SW 1271 (cell line): ENCODE results near the gene CHADL.
"Not testable (repeated sequence)": the region's sequence is repeated elsewhere in the genome, so short reads cannot be mapped to it uniquely, and the experiment has no call there.

Source experiments
- DNase-seq, 2 experiments: peaks; one replicate each; lab custom pipeline; 2025; lab: John Stamatoyannopoulos, UW

CHADL gene

GRCh38 chr22:41181349-41182241 is 59.1 kb downstream of the CHADL start:
- DNase-seq: peak in 1 of 2 experiments; percentile 27

DNA sequence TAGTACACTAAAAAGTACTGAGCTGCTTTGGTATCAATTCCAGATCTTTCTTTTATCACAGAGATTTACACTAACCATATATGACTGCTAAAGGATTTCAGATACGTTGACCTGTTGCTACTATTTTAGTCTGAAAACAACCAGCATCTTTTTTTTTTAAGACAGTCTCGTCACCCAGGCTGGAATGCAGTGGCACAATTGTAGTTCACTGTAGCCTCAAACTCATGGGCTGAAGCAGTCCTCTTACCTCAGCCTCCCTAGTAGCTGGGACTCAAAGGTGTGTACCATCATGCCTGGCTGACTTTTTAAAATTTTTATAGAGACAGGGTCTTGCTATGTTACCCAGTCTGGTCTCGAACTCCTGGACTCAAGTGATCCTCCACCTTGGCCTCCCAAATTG is 59.8 kb downstream of the CHADL start:
- no peak for DNase-seq

DNA sequence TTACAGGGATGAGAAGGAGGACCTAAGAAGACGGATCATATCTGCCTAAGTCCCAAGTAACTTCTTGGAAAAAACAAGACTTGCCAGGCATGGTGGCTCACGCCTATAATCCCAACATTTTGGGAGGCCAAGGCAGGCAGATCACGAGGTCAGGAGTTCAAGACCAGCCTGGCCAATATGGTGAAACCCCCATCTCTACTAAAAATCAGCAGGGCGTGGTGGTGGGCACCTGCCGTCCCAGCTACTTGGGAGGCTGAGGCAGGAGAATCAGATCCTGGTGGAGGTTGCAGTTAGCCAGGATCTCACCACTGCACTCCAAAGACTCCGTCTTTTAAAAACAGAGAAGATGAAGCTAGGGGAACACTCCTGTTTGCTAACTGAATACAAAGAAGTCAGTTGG is 60.4 kb downstream of the CHADL start:
- not testable (repeated sequence) for DNase-seq
